ENCODE results near the gene SPNS1.

SPNS1 gene

DNA sequence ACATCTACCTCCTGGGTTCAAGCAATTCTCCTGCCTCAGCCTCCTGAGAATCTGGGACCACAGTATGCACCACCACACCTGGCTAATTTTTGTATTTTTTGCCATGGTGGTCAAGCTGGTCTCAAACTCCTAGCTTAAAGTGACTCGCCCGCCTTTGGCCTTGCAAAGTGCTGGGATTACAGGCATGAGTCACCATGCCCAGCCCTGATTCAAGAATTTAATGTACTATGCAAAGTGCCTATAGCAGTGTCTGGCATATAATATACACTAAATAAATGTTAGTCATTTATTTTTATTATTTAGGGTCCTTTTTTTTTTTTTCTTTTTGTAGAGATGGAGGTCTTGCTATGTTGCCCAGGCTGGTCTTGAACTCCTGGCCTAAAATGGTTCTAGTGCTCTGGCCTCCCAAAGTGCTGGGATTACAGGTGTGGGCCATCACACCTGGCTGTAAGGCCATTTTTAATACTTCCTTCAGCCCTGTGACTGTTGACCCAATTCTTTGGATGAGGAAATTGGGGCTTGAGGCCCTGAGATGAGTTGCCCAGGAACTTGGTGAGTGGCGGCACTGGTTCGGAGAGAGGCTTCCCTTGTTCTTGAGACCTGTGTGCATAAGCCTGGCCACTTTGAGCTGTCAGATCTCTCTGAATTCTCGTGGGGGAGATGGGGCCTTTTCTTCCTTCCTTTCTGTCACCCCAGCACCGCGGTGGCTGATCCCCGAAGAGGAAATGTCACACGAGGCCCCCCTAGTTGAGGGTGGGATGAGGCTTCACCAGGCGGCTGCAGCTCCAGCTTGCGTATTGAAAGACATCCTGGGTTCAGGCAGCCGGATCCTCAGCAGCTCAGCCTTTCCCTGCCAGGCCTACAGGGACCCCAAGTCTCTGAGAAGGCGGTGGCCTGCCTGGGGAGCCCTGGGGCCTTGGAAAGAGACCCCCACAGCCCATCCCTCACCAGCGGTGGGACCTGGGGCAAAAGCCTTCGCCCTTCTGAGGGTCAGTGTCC, 49.0 kb downstream of the SPNS1 start:
- DNase-seq (ENCODE audit: extremely low spot score, insufficient read length, low read depth) (no peak), FAIRE-seq (no peak)

DNA sequence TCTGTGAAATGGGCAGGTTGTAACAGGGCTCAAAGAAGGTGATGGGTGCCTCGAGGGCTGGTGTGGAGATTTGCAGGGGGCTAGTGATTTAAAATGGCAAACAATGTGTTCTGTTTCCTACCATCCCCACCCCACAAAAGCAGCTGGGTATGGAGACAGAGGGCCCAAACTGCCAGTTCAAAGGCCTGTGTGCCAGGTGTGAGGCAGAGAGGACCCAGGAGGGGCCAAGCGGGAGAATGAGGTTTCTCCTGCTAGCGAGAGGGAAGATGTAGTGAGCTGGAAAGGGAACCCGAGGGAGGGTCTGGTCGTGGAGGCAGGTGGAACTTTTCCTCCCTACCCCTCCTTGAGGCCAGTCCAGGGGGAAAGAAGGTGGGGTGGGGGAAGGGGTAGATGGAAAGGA, 49.7 kb downstream of the SPNS1 start:
- no peak for DNase-seq (ENCODE audit: extremely low spot score, insufficient read length, low read depth)

DNA sequence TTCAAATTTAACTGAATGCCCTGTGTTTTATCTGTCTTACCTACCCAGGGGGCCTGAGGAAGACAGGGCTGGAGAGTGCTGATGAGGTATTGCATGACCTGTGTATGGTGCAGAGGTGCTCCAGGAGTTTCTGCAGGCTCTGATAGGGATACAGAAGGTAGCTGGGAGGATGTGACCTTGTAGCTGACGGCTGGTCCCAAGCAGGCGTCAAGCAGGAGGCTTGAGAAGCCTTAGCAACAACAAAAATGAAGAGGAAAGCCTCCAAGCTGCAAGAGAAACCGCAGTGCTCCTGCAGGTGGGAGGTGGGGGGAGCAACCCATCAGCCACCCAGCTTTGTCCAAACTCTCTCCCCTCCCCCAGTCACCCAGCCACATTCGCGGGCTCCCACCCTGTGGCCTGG, 50.6 kb downstream of the SPNS1 start:
- DNase-seq (ENCODE audit: extremely low spot score, insufficient read length, low read depth): no peak
- FAIRE-seq: no peak

More for the DNA sequence above, 49.7 kb downstream of the SPNS1 start:
- FAIRE-seq: no peak

DNA sequence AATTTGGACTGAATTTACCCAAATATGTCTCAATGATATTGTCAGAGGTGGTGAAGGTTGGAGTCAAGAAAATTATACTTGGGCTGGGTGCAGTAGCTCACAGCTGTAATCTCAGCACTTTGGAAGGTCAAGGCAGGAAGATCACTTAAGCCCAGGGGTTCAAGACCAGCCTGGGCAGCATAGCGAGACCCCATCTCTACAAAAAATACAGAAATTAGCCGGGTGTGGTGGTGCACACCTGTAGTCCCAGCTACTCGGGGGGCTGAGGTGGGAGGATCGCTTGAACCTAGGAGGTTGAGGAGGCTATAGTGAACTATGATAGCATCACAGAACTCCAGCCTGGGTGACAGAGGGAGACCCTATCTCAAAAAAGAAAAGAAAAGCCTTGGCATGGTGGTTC, 51.2 kb downstream of the SPNS1 start:
- FAIRE-seq (no peak), DNase-seq (ENCODE audit: extremely low spot score, insufficient read length, low read depth) (no peak)

DNA sequence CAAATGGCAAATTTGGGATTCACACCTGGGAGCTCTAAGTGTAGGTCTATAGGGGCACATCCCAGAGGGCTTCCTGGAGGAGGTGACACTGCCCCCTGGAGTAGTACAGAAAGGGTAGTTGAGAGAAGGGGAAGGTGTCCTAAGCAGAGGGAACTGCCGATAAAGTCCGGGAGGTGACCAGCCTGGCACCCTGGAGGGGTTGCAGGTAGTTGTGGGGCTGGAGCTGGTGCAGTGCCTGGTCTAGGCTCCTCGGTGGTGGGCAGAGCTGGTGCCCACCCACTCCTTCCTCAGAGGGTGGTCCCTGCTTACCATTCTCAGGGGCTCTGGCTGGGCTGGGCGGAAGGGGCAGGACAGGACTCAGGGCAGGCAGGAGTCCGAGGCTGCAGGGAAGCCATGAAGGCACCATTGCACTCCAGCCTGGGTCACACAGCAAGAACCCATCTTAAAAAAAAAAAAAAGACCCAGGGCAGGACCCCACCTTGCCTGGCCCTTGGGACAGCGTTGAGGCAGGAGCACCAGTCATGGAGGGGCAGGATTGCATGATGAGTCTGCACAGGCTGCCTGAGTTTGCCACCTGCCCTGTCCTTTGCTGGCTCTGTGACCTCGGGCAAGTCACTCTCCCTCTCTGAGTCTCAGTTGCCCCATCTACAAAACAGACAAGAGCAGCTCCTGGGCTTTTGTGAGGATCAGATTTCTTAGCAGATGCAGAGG, 54.0 kb downstream of the SPNS1 start:
- DNase-seq (ENCODE audit: extremely low spot score, insufficient read length, low read depth): no peak
- no peak for FAIRE-seq

GRCh38 chr16:29029168-29029994, 54.8 kb downstream of the SPNS1 start:
- DNase-seq (ENCODE audit: extremely low spot score, insufficient read length, low read depth) (peak; percentile 17), FAIRE-seq (no peak)

- DNase-seq (ENCODE audit: extremely low spot score, insufficient read length, low read depth): no peak
- FAIRE-seq: no peak
Observed at GRCh38 chr16:29030086-29030840, 55.7 kb downstream of the SPNS1 start.

Measured in GM18507 (cell line).